ENCODE data around the gene XYLB.
"Not testable (repeated sequence)": the region's sequence is repeated elsewhere in the genome, so short reads cannot be mapped to it uniquely, and the experiment has no call there.

The XYLB gene

GRCh38 chr3:38314764-38315487 lies 31.7 kb upstream of the XYLB start:
- H3K4me3 Mint-ChIP-seq: no peak overlapping the region
- intact Hi-C loops (cut with micrococcal nuclease): no loop called here
- H3K36me3 Mint-ChIP-seq (ENCODE audit: low read depth): no peaks in the 10 kb centered on the region
- no peaks in the 10 kb centered on the region for H3K9me3 Mint-ChIP-seq
- H3K4me1 Mint-ChIP-seq (ENCODE audit: low read depth): peaks cover 55% of the 10 kb centered on the region
- H3K27ac Mint-ChIP-seq: no peak overlapping the region
- H3K27me3 Mint-ChIP-seq: no peaks in the 10 kb centered on the region

- Mint-ChIP-seq H3K36me3 (ENCODE audit: low read depth) (no peaks in the 10 kb centered on the region), H3K27me3 (no peaks in the 10 kb centered on the region), H3K27ac (no peak overlapping the region), H3K9me3 (peaks cover 3% of the 10 kb centered on the region), H3K4me3 (no peak overlapping the region), H3K4me1 (ENCODE audit: low read depth) (peaks cover 51% of the 10 kb centered on the region)
- intact Hi-C loops (cut with micrococcal nuclease): no loop called here
Measured at GRCh38 chr3:38315488-38316230, 30.9 kb upstream of the XYLB start.

GRCh38 chr3:38316356-38317191 lies 30.0 kb upstream of the XYLB start:
- peaks cover 6% of the 10 kb centered on the region for H3K9me3 Mint-ChIP-seq
- H3K4me3 Mint-ChIP-seq: no peak overlapping the region
- intact Hi-C loops (cut with micrococcal nuclease): no loop called here
- H3K27me3 Mint-ChIP-seq: no peaks in the 10 kb centered on the region
- no peaks in the 10 kb centered on the region for H3K36me3 Mint-ChIP-seq (ENCODE audit: low read depth)
- peaks cover 42% of the 10 kb centered on the region for H3K4me1 Mint-ChIP-seq (ENCODE audit: low read depth)
- no peak overlapping the region for H3K27ac Mint-ChIP-seq

GRCh38 chr3:38317192-38317759 lies 29.3 kb upstream of the XYLB start:
- intact Hi-C loops (cut with micrococcal nuclease): no loop called here
- H3K4me1 Mint-ChIP-seq (ENCODE audit: low read depth): peaks cover 35% of the 10 kb centered on the region
- H3K9me3 Mint-ChIP-seq: peaks cover 6% of the 10 kb centered on the region
- peaks cover 2% of the 10 kb centered on the region for H3K27me3 Mint-ChIP-seq
- H3K36me3 Mint-ChIP-seq (ENCODE audit: low read depth): no peaks in the 10 kb centered on the region
- no peak overlapping the region for H3K27ac Mint-ChIP-seq
- H3K4me3 Mint-ChIP-seq: no peak overlapping the region

GRCh38 chr3:38318766-38319671 lies 27.6 kb upstream of the XYLB start:
- H3K4me1 Mint-ChIP-seq (ENCODE audit: low read depth): peaks cover 20% of the 10 kb centered on the region
- H3K27me3 Mint-ChIP-seq: peaks cover 7% of the 10 kb centered on the region
- H3K9me3 Mint-ChIP-seq: peaks cover 6% of the 10 kb centered on the region
- no peaks in the 10 kb centered on the region for H3K36me3 Mint-ChIP-seq (ENCODE audit: low read depth)
- no peak overlapping the region for H3K4me3 Mint-ChIP-seq
- intact Hi-C loops (cut with micrococcal nuclease): no loop called here
- no peak overlapping the region for H3K27ac Mint-ChIP-seq

GRCh38 chr3:38320638-38321037 lies 25.9 kb upstream of the XYLB start:
- H3K27ac Mint-ChIP-seq; H3K4me3 Mint-ChIP-seq; H3K9me3 Mint-ChIP-seq; H3K36me3 Mint-ChIP-seq (ENCODE audit: low read depth); H3K27me3 Mint-ChIP-seq; intact Hi-C loops (cut with micrococcal nuclease): not testable (repeated sequence)
- peaks cover 15% of the 10 kb centered on the region for H3K4me1 Mint-ChIP-seq (ENCODE audit: low read depth)

GRCh38 chr3:38323060-38323459 lies 23.5 kb upstream of the XYLB start:
- no peak overlapping the region for H3K27ac Mint-ChIP-seq
- peaks cover 18% of the 10 kb centered on the region for H3K9me3 Mint-ChIP-seq
- no peak overlapping the region for H3K4me3 Mint-ChIP-seq
- H3K4me1 Mint-ChIP-seq (ENCODE audit: low read depth): no peaks in the 10 kb centered on the region
- H3K27me3 Mint-ChIP-seq: peaks cover 10% of the 10 kb centered on the region
- intact Hi-C loops (cut with micrococcal nuclease): no loop called here
- no peaks in the 10 kb centered on the region for H3K36me3 Mint-ChIP-seq (ENCODE audit: low read depth)

- Mint-ChIP-seq H3K9me3 (peaks cover 18% of the 10 kb centered on the region), H3K27me3 (peaks cover 10% of the 10 kb centered on the region), H3K36me3 (ENCODE audit: low read depth) (no peaks in the 10 kb centered on the region), H3K4me1 (ENCODE audit: low read depth) (no peaks in the 10 kb centered on the region), H3K27ac (no peak overlapping the region), H3K4me3 (no peak overlapping the region)
- intact Hi-C loops (cut with micrococcal nuclease): no loop called here
Measured at GRCh38 chr3:38325256-38325655, 21.3 kb upstream of the XYLB start.

GRCh38 chr3:38327335-38328009 lies 19.1 kb upstream of the XYLB start:
- intact Hi-C loops (cut with micrococcal nuclease): no loop called here
- Mint-ChIP-seq H3K9me3 (peaks cover 13% of the 10 kb centered on the region), H3K4me3 (no peak overlapping the region), H3K4me1 (ENCODE audit: low read depth) (peaks cover 5% of the 10 kb centered on the region), H3K27me3 (peaks cover 7% of the 10 kb centered on the region), H3K27ac (no peak overlapping the region), H3K36me3 (ENCODE audit: low read depth) (no peaks in the 10 kb centered on the region)

GRCh38 chr3:38331257-38332022 lies 15.1 kb upstream of the XYLB start:
- Mint-ChIP-seq H3K9me3 (peaks cover 12% of the 10 kb centered on the region), H3K27ac (no peak overlapping the region), H3K4me3 (no peak overlapping the region), H3K27me3 (peaks cover 8% of the 10 kb centered on the region), H3K4me1 (ENCODE audit: low read depth) (peaks cover 5% of the 10 kb centered on the region), H3K36me3 (ENCODE audit: low read depth) (no peaks in the 10 kb centered on the region)
- intact Hi-C loops (cut with micrococcal nuclease): no loop called here

- H3K36me3 Mint-ChIP-seq (ENCODE audit: low read depth): no peaks in the 10 kb centered on the region
- H3K9me3 Mint-ChIP-seq: peaks cover 5% of the 10 kb centered on the region
- intact Hi-C loops (cut with micrococcal nuclease): no loop called here
- peaks cover 5% of the 10 kb centered on the region for H3K4me1 Mint-ChIP-seq (ENCODE audit: low read depth)
- H3K27ac Mint-ChIP-seq: no peak overlapping the region
- peaks cover 5% of the 10 kb centered on the region for H3K27me3 Mint-ChIP-seq
- no peak overlapping the region for H3K4me3 Mint-ChIP-seq
Measured at GRCh38 chr3:38332201-38332600, 14.4 kb upstream of the XYLB start.
